Stimulated activated CD4-positive, alpha-beta T cell treated with anti-CD3 and anti-CD28 coated beads, Interleukin-1b, Interleukin-23, amount 100 ng/mL, for 48 hours (primary cell): ENCODE data around the gene ADI1.

Source experiments
- DNase-seq: peaks from one replicate; pipeline ENCODE4 v3.0.0-alpha.2; 2020

Gene ADI1

GRCh38 chr2:3479430-3480320, 39.7 kb downstream of the ADI1 start:
- DNase-seq, result no peak

GRCh38 chr2:3478846-3479385, 40.4 kb downstream of the ADI1 start:
- no peak for DNase-seq

DNA sequence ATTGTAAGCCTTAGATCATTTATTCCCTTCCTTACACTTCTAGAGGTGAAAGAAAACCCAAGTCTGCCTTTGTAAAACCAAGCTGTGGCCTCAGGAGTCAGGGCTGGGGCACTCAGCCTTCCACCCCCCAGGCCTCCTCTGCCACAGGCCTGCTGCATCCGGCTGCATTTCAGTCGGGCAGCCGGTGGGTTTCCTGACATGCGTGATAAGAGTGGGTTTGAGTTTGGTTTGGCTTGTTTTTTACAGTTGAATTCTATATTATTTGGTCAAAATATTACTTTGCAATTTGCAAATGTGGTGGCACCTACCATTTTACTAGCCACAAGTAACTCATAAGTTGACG, 42.4 kb downstream of the ADI1 start:
- no peak for DNase-seq

DNA sequence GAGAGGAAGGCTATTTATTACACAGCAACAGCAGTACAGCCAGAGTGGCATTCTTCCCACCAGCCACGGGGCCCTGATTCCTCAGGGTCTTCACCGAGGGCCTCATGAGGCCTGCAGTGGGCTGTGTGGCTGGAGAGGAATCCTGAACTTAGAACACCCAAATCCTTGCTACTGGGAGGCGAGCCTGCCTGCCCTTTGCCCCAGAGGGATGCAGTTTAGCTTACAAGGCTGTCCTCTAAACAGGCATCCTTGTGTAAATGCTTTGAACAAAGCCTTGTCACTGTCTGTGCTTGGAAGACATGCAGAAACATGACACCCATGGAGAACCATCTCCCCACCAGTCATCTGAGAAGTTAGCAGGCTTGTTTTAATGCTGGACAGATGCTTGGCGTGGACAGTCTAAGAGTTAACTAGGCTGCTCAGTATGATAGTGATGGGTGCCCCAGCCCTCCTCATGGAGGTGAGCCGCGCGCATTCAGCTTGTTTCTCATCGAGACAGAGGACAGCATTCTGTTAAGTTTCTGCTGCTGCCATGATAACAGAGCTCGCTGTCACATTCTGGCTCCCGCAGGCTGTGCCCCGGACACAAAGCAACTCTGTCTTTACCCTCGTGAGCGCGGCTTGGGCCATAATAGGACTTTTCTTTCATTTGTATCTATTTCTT, 42.9 kb downstream of the ADI1 start:
- no peak for DNase-seq

DNA sequence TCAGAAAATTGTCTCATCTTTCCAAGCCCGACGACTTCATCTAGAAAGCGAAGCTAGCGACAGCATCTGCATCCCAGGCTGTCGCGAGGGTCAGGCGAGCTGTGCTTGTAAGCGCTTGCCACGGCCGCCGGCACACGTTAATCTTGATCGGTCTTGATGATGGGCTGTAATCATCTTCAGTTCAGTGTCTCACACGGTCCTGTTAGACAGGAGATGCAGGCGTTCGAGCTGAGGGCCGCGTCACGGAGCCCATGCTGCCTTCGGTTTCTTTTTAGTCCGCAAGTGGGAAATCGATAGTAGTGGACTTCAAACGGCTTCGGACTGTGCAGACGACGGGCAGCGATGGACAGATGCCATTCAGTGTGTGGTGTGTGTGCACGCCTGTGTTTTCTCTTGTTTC, 43.6 kb downstream of the ADI1 start:
- DNase-seq, result no peak

DNA sequence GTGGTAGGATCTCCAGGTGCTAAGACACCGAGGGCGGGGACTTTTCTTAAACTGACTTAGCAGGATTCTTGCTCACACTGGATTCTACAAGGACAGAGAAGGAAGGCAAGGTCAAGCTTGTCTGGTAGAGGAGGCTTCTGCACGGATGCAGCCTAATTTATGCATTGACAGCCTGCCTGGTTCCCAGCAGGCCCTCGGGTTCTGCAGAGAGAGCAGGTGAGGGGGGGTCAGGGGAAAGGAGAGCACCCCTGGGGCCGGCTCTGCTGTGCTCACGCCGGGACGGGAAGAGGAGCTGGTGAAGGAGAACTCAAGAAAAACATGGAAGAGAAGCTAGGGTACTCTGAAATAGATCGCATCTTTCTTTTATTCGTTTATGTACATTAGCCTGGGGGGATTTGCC, 46.4 kb downstream of the ADI1 start:
- DNase-seq, result no peak

DNA sequence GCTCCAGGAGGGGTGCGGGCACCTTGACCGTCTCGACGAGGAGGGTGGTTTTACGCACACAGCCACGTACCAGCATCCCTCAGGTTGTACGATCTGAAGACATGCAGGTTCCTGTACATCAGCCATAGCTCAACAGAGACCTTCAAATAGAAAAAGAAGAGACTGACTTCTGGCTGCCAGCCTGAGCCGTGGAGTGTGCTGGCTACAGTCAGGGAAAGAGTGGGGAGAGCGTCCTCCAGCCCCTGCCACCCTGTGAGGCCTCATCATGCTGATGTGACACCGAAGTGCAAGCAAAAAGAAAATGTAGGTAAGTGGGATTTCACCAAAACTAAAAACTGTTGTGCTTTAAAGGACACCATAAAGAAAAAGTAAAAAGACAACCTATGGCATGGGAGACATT, 47.0 kb downstream of the ADI1 start:
- DNase-seq, result no peak

DNA sequence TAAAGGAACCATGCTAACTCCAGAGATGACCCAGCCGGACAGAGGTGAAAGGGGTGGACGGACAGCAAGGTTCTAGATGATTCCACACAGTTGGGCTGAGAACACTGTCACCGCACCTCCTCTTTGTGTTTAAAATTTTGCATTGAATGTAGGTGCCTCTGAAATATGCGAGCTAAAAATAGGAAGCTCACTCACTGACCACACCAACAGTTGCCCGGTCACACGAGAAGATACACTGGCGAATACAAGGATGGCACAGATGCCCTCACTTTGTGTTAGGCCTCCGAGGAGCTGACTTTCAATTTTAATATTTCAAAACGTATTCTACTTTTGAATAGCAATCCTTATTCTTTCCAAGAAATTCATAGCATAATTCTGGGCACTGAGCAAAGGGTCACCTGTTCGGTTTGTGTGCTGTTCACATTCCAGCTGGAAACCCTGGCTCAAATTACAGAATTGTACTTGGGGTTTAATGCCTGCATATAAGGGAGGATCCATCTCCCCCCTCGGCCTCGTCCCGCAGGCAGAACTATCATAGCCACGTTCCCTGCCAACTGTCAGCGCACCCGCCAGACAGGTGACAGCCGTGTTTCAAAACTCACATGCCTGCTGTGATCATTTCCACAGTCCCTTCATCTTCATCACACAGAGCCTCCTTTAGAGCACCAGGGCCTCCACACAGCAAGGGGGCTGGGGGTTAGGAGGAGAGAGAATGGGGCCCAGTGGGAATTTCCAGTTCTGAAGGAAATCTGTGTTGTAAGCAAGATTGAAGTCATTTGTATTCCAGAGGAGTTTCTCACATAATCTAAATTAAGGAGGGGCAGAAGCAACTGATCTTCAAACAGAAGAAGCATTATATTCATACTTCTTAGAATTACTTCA, 48.2 kb downstream of the ADI1 start:
- no peak for DNase-seq

DNA sequence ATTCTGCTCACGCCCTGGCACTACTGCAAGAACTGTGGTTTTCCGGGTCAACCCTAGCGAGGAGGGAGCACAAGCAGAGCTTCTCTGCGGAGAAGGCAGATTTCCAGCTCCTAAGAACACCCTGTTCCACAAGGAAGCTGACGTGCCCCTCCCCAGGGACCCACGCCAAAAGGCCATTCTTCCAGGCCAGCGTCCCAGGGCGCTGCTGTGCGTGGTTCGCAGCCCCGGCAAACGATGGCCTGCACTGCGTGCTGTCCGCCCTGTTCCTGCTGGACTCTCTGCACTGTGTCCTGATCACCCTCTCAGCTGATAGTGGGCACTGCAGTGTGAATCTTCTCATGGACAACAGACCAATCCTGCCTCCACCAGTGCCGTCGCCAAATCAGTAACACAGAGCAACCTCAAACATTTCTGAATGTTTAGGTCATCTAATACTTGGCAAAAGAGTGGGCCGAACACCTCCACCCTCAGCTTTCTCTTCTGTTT, 49.1 kb downstream of the ADI1 start:
- DNase-seq, result no peak

DNA sequence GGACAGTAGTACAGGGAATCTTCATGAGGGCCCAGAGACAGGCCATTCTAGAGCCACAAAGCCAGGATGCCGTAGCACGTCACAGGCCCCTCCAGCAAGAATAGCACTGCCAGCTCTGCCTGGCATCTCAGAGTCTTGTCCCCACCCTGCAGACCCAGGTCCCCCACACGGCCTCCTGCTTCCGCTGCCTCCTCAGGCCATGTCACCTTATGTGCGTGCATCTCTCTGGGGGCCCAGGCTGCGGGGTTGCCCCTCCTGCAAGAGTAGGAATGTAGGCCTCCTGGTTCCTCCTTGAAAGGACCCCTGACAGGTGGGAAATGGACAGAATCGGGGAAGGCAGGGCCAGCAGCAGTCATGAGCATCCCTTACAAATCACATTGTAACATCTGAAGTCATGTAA, 49.8 kb downstream of the ADI1 start:
- DNase-seq, result no peak

DNA sequence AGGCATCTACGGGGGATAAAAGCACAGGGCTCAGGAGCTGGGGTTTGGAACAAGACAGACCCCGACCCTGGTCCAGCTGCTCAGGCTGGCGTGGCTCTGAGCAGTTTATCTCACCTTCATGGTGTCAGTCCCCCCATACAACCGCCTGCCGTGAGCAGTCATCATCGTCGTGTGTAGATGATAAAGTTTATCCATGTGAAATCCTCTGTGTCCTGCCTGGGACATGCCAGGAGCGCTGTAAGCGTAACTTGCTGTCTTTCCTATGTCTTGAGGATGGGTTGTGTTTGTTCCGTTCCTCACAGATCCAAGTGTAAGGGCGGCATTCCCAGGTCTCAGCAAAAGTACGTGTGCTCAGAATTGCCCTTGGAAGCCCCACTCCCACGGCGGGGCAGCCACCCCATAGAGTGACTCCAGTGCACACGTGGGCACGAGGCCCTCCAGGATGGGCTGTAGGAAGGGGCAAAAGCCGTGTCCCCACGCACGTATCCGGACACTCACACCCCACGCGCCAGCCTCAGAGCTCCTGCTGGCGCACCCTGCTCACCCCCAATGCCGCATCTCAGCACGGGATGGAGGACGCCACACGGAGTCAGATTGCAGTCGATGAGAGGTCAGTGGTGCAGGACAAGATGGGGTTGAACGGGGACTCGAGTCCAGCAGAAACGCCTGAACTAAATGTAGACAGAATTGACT, 50.9 kb downstream of the ADI1 start:
- DNase-seq, result no peak

DNA sequence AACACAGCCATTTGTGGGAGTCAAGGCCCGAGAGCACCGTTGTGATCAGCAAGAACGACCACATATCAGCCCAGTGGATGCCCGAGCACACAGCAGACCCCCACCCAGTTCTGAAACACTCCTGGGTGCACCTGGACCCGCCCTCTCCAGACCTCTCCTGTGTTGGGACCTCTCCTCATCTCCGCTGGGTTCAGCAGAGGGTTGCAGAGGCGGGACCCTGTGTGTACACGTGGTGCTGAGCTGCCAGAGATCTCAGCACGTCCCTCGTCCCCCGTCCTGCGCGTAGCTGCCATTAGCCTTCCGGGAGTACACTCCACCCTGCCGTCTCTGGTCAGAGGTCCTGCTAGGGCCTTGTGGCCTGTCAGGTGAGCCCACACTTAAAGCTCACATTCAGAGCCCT, 51.7 kb downstream of the ADI1 start:
- no peak for DNase-seq

DNA sequence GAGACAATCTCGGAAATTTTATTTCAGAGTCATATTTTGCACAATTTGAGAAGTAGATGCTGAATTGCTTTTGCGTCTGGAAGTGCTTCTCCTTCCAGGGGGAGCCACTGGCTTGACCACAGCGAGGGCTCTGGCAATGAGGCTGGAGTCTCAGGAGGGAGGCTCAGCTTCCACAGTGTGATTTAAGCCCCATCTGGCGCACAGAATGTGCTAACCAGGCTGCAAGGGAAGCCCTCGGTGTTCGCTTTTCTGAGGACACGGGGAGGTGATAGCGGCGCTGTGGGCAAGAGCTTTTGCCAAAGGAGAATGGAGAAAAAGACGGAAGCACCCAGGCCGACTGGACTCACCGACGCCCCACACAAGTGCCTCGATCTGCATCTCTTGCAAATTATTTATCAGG, 52.4 kb downstream of the ADI1 start:
- no peak for DNase-seq

- DNase-seq, result no peak
Observed at GRCh38 chr2:3466482-3466863, 52.9 kb downstream of the ADI1 start.

DNA sequence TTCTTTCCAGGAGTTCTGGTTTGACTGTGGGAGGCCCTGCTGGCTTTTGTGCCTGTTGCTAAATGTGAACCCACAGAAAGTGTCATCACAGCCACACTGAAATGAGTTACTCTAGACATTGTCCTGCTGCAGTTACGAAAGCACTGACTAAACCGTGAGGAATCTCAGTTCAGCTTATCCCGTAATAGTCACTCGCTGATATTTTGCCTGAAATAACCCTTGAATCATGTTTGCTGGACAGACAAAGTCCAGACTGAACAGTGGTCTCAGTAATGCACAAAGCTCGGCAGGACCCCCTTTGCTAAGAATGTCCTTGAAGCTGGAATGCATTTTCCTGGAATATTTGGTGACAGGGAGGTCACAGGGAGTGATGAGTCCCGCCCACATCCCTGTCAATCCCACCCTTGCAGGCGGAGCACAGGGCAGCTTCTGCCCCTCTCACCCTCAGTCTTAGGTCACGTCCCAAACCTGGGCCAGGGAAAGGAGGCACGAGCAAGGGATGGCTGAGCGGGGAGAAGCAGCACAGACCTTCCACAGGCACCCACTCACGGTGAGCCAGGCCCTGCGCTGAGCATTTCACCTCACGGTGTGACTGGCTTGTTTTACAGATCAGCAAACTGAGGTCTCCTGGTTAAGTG, 53.4 kb downstream of the ADI1 start:
- no peak for DNase-seq

DNA sequence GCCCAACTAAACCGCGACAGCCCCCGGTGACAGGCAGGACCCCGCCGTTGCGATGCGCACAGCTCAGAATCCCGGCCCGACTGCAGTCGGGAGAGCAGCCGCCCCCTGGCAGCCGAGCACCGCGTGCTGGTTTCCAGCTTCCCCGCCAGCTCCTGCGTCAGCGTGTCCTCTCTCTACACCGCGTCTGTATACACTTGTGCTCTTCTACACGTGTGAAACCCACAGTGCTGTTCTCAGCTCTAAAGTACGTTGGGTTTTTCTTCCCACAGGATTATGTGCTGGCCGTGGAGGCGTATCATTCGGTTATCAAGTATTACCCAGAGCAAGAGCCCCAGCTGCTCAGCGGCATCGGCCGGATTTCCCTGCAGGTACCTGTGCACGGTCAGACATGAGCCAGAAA, 54.0 kb downstream of the ADI1 start:
- no peak for DNase-seq

- no peak for DNase-seq
Observed at GRCh38 chr2:3464401-3465005, 54.8 kb downstream of the ADI1 start.

GRCh38 chr2:3463944-3464343, 55.4 kb downstream of the ADI1 start:
- DNase-seq, result no peak

- DNase-seq, result no peak
Observed at GRCh38 chr2:3463186-3463835, 56.0 kb downstream of the ADI1 start.

DNA sequence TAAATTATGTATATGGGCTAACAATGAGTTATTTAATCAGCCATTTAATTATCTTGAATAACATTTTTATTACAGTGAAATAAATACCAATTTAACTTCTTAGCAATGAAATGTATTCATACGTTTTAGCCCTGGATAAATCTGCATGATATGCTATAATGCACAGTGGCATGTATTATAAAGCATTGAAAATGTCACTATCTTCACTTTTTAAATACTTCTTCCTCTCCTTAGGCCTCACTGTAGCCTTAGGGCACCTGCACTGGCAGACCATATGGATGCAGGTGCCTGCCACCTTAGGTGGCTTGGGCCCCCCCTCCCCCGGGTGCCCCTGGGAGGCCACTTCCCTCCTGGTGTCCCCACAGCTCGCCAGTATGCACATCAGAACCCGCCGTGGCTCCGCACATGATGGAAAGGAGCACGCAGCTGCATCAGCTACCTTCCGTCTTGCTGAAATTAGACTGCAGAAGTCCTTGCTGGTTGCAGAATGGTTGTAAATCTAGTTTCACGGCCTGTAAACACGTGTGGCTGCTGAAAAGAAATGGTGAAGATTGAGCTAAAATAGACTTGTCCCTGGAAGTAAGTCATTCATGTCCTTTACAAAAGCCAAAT, 56.7 kb downstream of the ADI1 start:
- DNase-seq, result no peak
